HG03139 (cell line): ENCODE measurements around the gene SYCP3.
"Not testable (repeated sequence)": the region's sequence is repeated elsewhere in the genome, so short reads cannot be mapped to it uniquely, and the experiment has no call there.

Source experiments
- ATAC-seq: cut with Tn5 transposase; IDR thresholded peaks from one replicate; pipeline ENCODE4 v1.9.1; 2021; ENCODE audit not compliant: unreplicated experiment

The SYCP3 gene

GRCh38 chr12:101681627-101682026 is 57.6 kb downstream of the SYCP3 start:
- ATAC-seq, result not testable (repeated sequence)

- no peak for ATAC-seq
These were observed 58.6 kb downstream of the SYCP3 start for GRCh38 chr12:101680647-101681046.

GRCh38 chr12:101680240-101680639 is 59.0 kb downstream of the SYCP3 start:
- ATAC-seq, result no peak
